Measurements from ENCODE around the gene ZSCAN5A.
"Not testable (repeated sequence)": the region's sequence is repeated elsewhere in the genome, so short reads cannot be mapped to it uniquely, and the experiment has no call there.

- TF ChIP-seq CTCF (IDR thresholded peaks at IDR 0.05; ENCODE audit: low read depth, low read length), result peak; percentile 20
- not testable (repeated sequence) for TF ChIP-seq POLR2A (IDR thresholded peaks at IDR 0.05; ENCODE audit: extremely low read depth, insufficient read length); MAX (IDR thresholded peaks at IDR 0.05; ENCODE audit: low read depth, low read length); MYC (IDR thresholded peaks at IDR 0.05; ENCODE audit: low read depth, low read length)
Observed at GRCh38 chr19:56221442-56221841, 93.2 kb downstream of the ZSCAN5A start.
